Mesenchymal stem cell (in vitro differentiated cells and primary cell): ENCODE data around the gene METTL16.

Experiments
- DNase-seq: peaks from one replicate; pipeline ENCODE4 v3.0.0-alpha.2; 2013
- H2AFZ ChIP-seq: one replicate; pipeline ENCODE4 v1.6.1; 2013; ENCODE audit warnings: low read depth, mild to moderate bottlenecking, control low read depth, inconsistent platforms, low read length, moderate library complexity
- H2AK5ac ChIP-seq: 2 replicates; pipeline ENCODE4 v1.6.1; 2013; ENCODE audit warnings: low read length, moderate library complexity, mild to moderate bottlenecking, inconsistent platforms; ENCODE audit not compliant: severe bottlenecking
- H2BK120ac ChIP-seq: one replicate; pipeline ENCODE4 v1.6.1; 2013; ENCODE audit warnings: low read depth, mild to moderate bottlenecking, inconsistent platforms, low read length, moderate library complexity
- H2BK12ac ChIP-seq, 2 experiments: one replicate each; pipeline ENCODE4 v1.6.1; 2013; ENCODE audit warnings: inconsistent platforms in 2 of 2, low read length in 2 of 2, mild to moderate bottlenecking in 2 of 2, moderate library complexity in 2 of 2, control low read depth in 1 of 2
- H2BK15ac ChIP-seq: one replicate; pipeline ENCODE4 v1.6.1; 2013; ENCODE audit warnings: mild to moderate bottlenecking, low read depth, inconsistent platforms; ENCODE audit not compliant: poor library complexity, severe bottlenecking
- H2BK5ac ChIP-seq: 2 replicates; pipeline ENCODE4 v1.6.1; 2013; ENCODE audit warnings: low read depth, mild to moderate bottlenecking, low read length, control low read depth, inconsistent platforms; ENCODE audit not compliant: poor library complexity, severe bottlenecking
- H3K14ac ChIP-seq, 2 experiments: one replicate each; pipeline ENCODE4 v1.6.1; 2013; ENCODE audit warnings: inconsistent platforms in 2 of 2, low read length in 2 of 2, control low read depth in 1 of 2, mild to moderate bottlenecking in 1 of 2, moderate library complexity in 1 of 2
- H3K18ac ChIP-seq, 2 experiments: one replicate each; pipeline ENCODE4 v1.6.1; 2013; ENCODE audit warnings: inconsistent platforms in 2 of 2, low read length in 2 of 2, control low read depth in 1 of 2, low read depth in 1 of 2, mild to moderate bottlenecking in 1 of 2
- H3K23ac ChIP-seq, 2 experiments: one replicate each; pipeline ENCODE4 v1.6.1; 2013; ENCODE audit warnings: inconsistent platforms in 2 of 2, low read length in 2 of 2, mild to moderate bottlenecking in 2 of 2, moderate library complexity in 2 of 2, control low read depth in 1 of 2
- H3K27ac ChIP-seq: 2 replicates; pipeline ENCODE4 v1.5.1; 2013; ENCODE audit warnings: mild to moderate bottlenecking, moderate library complexity, low read length, control low read depth, inconsistent platforms; ENCODE audit not compliant: poor library complexity, severe bottlenecking
- H3K27me3 ChIP-seq, 2 experiments: 2 replicates each; pipeline versions ENCODE4 v1.6.1 to v1.7.0; 2013; ENCODE audit warnings: low read length in 2 of 2, mild to moderate bottlenecking in 2 of 2, moderate library complexity in 2 of 2, control low read depth in 1 of 2, inconsistent platforms in 1 of 2; ENCODE audit not compliant: control insufficient read depth in 1 of 2, insufficient read depth in 1 of 2
- H3K36me3 ChIP-seq, 2 experiments: 2 replicates each; pipeline versions ENCODE4 v1.6.1 to v1.7.0; 2013; ENCODE audit warnings: low read length in 2 of 2, control low read depth in 1 of 2, inconsistent platforms in 1 of 2, low read depth in 1 of 2, mild to moderate bottlenecking in 1 of 2; ENCODE audit not compliant: insufficient read depth in 2 of 2, control insufficient read depth in 1 of 2
- H3K4ac ChIP-seq, 2 experiments: one replicate each; pipeline ENCODE4 v1.6.1; 2013; ENCODE audit warnings: inconsistent platforms in 2 of 2, low read length in 2 of 2, mild to moderate bottlenecking in 2 of 2, moderate library complexity in 2 of 2, control low read depth in 1 of 2, low read depth in 1 of 2
- H3K4me1 ChIP-seq: 2 replicates; pipeline ENCODE4 v1.6.1; 2013; ENCODE audit warnings: low read depth, low read length, control low read depth; ENCODE audit not compliant: control insufficient read depth, insufficient read depth
- H3K4me2 ChIP-seq: 2 replicates; pipeline ENCODE4 v1.6.1; 2013; ENCODE audit warnings: low read length, mild to moderate bottlenecking, inconsistent platforms; ENCODE audit not compliant: poor library complexity, severe bottlenecking
- H3K4me3 ChIP-seq, 2 experiments: 2 replicates each; pipeline versions ENCODE4 v1.5.1 to v1.7.0; 2013; ENCODE audit warnings: low read length in 2 of 2, mild to moderate bottlenecking in 2 of 2, control low read depth in 1 of 2, low read depth in 1 of 2; ENCODE audit not compliant: insufficient read depth in 1 of 2
- H3K79me1 ChIP-seq: replicated peaks from 2 replicates; pipeline ENCODE4 v1.6.1; 2013; ENCODE audit warnings: mild to moderate bottlenecking, control low read depth, low read length, inconsistent platforms; ENCODE audit not compliant: poor library complexity, severe bottlenecking
- H3K9ac ChIP-seq: 2 replicates; pipeline ENCODE4 v1.7.0; 2013; ENCODE audit warnings: mild to moderate bottlenecking, low read length, moderate library complexity
- H3K9me3 ChIP-seq: 2 replicates; pipeline ENCODE4 v1.7.0; 2013; ENCODE audit warnings: mild to moderate bottlenecking, low read length; ENCODE audit not compliant: control insufficient read depth
- H4K8ac ChIP-seq: one replicate; pipeline ENCODE4 v1.6.1; 2013; ENCODE audit warnings: inconsistent platforms, mild to moderate bottlenecking, low read length, moderate library complexity
- H4K91ac ChIP-seq: one replicate; pipeline ENCODE4 v1.6.1; 2013; ENCODE audit warnings: mild to moderate bottlenecking, low read length, inconsistent platforms
- WGBS: methylation state at CpG from one replicate; pipeline ENCODE4 v1.1.7; 2013; ENCODE audit warnings: mixed read lengths; 5-methylcytosine and 5-hydroxymethylcytosine counted together

The METTL16 gene

GRCh38 chr17:2371183-2372130, 140.2 kb downstream of the METTL16 start:
- H2BK12ac ChIP-seq = no peak overlapping the region
- H3K4me3 ChIP-seq = no peak overlapping the region
- H3K9ac ChIP-seq = no peak overlapping the region
- H3K27me3 ChIP-seq = no peaks in the 10 kb centered on the region
- H3K79me1 ChIP-seq = no peaks in the 10 kb centered on the region
- H2BK5ac ChIP-seq = no peak overlapping the region
- WGBS = 98% methylated on average over 27 of the region's 30 CpGs
- peaks cover 17% of the 10 kb centered on the region for H3K4me1 ChIP-seq
- H2BK15ac ChIP-seq = no peak overlapping the region
- H3K9me3 ChIP-seq = no peaks in the 10 kb centered on the region
- H3K23ac ChIP-seq = no peak overlapping the region
- DNase-seq = no peak
- no peak overlapping the region for H2BK120ac ChIP-seq
- H2AK5ac ChIP-seq = no peak overlapping the region
- no peak overlapping the region for H3K18ac ChIP-seq
- no peak overlapping the region for H3K4me2 ChIP-seq
- H3K4ac ChIP-seq = no peak overlapping the region
- H3K36me3 ChIP-seq = peaks cover 37 to 92% of the 10 kb centered on the region in 2 experiments
- H3K14ac ChIP-seq = no peak overlapping the region
- H3K27ac ChIP-seq = no peak overlapping the region
- no peak overlapping the region for H4K8ac ChIP-seq
- H4K91ac ChIP-seq = no peak overlapping the region
- no peak overlapping the region for H2AFZ ChIP-seq

GRCh38 chr17:2370211-2370589, 141.5 kb downstream of the METTL16 start:
- Histone ChIP-seq H3K4ac (no peak overlapping the region), H2BK120ac (no peak overlapping the region), H2BK5ac (no peak overlapping the region), H4K8ac (no peak overlapping the region), H3K14ac (no peak overlapping the region), H3K79me1 (no peaks in the 10 kb centered on the region), H3K9ac (no peak overlapping the region), H3K18ac (no peak overlapping the region), H3K27me3 (no peaks in the 10 kb centered on the region), H4K91ac (no peak overlapping the region), H3K9me3 (no peaks in the 10 kb centered on the region), H3K36me3 (peaks cover 45 to 92% of the 10 kb centered on the region in 2 experiments), H2AK5ac (no peak overlapping the region), H2BK12ac (no peak overlapping the region), H3K27ac (no peak overlapping the region), H3K23ac (no peak overlapping the region), H3K4me2 (no peak overlapping the region), H3K4me3 (no peak overlapping the region), H2BK15ac (peak overlapping the region; percentile 6), H3K4me1 (peaks cover 17% of the 10 kb centered on the region), H2AFZ (no peak overlapping the region)
- no peak for DNase-seq
- 87% methylated on average over 11 of the region's 11 CpGs for WGBS

GRCh38 chr17:2369551-2370210, 142.0 kb downstream of the METTL16 start:
- H3K23ac ChIP-seq = no peak overlapping the region
- H2BK5ac ChIP-seq = no peak overlapping the region
- H3K9ac ChIP-seq = no peak overlapping the region
- H3K4me2 ChIP-seq = no peak overlapping the region
- H3K27me3 ChIP-seq = no peaks in the 10 kb centered on the region
- no peak overlapping the region for H2BK12ac ChIP-seq
- H4K8ac ChIP-seq = no peak overlapping the region
- no peaks in the 10 kb centered on the region for H3K9me3 ChIP-seq
- H3K4me1 ChIP-seq = peaks cover 15% of the 10 kb centered on the region
- DNase-seq = peak; percentile 21
- 69% methylated on average over 20 of the region's 20 CpGs for WGBS
- peak overlapping the region; percentile 6 for H2BK15ac ChIP-seq
- peaks cover 45 to 92% of the 10 kb centered on the region in 2 experiments for H3K36me3 ChIP-seq
- no peak overlapping the region for H3K18ac ChIP-seq
- no peak overlapping the region for H2AFZ ChIP-seq
- H2BK120ac ChIP-seq = no peak overlapping the region
- no peak overlapping the region for H3K4ac ChIP-seq
- peak overlapping the region; percentile 28 for H4K91ac ChIP-seq
- H3K27ac ChIP-seq = no peak overlapping the region
- H3K79me1 ChIP-seq = no peaks in the 10 kb centered on the region
- H3K4me3 ChIP-seq = no peak overlapping the region
- no peak overlapping the region for H2AK5ac ChIP-seq
- peak overlapping the region in 1 of 2 experiments; percentile 28 for H3K14ac ChIP-seq

DNA sequence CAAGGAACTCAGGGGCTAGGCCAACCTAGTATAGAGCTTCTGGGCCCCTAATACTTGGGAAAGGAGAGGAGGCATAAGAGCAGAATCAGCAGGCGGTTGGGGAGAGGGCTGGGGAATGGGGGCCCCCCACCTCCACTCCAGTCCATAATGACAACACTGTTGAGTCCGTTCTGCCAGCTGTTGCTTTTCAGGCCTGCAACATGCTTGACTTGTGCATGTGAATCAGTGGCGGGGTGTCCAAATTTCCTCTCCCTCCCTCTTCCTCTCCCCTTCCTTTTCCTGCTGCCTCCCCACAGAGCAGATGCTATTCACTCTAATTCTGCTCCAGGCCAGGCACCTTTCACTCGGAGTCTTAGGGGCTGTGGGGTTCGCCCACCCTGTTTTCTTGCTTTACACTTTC, 142.6 kb downstream of the METTL16 start:
- Histone ChIP-seq H3K4me1 (peaks cover 15% of the 10 kb centered on the region), H3K27me3 (no peaks in the 10 kb centered on the region), H2BK5ac (no peak overlapping the region), H3K9me3 (no peaks in the 10 kb centered on the region), H3K4ac (no peak overlapping the region), H2AFZ (no peak overlapping the region), H3K4me3 (no peak overlapping the region), H4K91ac (no peak overlapping the region), H3K27ac (no peak overlapping the region), H2BK120ac (no peak overlapping the region), H3K4me2 (no peak overlapping the region), H2AK5ac (no peak overlapping the region), H3K23ac (no peak overlapping the region), H3K79me1 (no peaks in the 10 kb centered on the region), H3K14ac (no peak overlapping the region), H3K9ac (no peak overlapping the region), H3K36me3 (peaks cover 49 to 98% of the 10 kb centered on the region in 2 experiments), H2BK15ac (no peak overlapping the region), H2BK12ac (no peak overlapping the region), H3K18ac (no peak overlapping the region), H4K8ac (no peak overlapping the region)
- no peak for DNase-seq
- 78% methylated on average over 5 of the region's 5 CpGs for WGBS
